GM12801 (cell line): ENCODE measurements around the gene ANKUB1.

Experiments
- TF ChIP-seq, protein P1 (sequence below): IDR thresholded peaks from one replicate; pipeline ENCODE4 v1.5.1; 2011; ENCODE audit warnings: control low read depth; ENCODE audit not compliant: insufficient read length; ENCODE audit errors: extremely low read depth

The ANKUB1 gene

DNA sequence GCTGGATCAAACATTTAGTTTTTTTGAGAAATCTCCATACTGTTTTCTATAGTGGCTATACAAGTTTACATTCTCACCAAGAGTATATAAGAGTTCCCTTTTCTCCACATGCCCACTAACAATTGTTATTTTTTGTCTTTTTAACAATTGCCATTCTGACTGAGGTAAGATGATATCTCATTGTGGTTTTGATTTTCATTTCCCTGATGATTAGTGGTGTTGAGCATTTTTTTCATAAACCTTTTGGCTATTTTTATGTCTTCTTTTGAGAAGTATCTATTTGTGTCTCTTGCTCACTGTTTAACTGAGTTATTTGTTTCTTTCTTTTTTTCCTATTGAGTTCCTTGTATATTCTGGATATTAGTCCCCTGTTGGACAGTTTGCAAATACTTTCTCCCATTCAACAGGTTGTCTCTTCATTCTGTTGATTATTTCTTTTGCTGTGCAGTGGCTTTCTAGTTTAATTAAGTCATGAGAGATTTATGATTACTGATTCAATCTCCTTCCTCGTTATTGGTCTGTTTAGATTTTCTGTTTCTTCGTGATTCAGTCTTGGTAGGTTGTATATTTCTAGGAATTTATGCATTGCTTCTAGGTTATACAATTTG is 13.9 kb upstream of the ANKUB1 start:
- TF ChIP-seq, protein P1, sequence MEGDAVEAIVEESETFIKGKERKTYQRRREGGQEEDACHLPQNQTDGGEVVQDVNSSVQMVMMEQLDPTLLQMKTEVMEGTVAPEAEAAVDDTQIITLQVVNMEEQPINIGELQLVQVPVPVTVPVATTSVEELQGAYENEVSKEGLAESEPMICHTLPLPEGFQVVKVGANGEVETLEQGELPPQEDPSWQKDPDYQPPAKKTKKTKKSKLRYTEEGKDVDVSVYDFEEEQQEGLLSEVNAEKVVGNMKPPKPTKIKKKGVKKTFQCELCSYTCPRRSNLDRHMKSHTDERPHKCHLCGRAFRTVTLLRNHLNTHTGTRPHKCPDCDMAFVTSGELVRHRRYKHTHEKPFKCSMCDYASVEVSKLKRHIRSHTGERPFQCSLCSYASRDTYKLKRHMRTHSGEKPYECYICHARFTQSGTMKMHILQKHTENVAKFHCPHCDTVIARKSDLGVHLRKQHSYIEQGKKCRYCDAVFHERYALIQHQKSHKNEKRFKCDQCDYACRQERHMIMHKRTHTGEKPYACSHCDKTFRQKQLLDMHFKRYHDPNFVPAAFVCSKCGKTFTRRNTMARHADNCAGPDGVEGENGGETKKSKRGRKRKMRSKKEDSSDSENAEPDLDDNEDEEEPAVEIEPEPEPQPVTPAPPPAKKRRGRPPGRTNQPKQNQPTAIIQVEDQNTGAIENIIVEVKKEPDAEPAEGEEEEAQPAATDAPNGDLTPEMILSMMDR, result no peak

DNA sequence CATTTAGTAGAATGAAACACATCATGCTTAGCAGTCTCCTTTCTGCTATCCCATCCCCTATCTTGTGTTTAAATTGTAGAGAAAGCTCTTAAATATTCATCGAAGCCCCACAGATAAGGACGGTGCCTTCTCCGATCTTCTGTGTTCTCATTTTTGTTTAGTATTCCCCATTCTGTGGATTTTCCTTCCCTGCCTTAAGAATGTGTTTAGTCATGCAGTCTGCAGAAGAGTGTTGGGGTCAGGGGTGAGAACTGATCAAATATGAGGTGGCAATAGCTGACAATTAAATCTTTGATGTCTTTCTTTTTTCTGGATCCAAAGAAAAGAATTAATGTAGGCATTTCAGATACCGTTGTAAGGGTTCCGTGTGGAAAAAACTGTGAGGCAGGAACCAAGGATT is 9.3 kb upstream of the ANKUB1 start:
- TF ChIP-seq, protein P1, result no peak

DNA sequence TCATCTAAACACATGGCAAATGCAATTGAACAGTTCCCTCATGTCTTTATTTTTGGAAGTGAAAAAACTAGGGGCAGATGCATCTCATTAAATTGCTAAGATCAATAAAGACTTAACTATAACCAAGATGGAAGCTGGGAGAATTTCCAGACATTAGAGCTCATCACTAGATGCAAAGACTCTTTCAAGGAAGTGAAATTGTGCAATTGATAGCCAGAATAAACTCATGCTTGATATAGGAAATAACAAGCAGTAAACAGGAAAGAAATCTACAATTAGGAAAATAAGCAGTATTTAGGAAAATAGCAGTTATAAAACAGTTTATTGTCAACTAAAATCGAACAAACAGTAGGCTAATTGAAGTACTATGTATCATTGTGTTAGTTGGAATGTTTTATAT is 8.8 kb upstream of the ANKUB1 start:
- TF ChIP-seq, protein P1, result no peak

DNA sequence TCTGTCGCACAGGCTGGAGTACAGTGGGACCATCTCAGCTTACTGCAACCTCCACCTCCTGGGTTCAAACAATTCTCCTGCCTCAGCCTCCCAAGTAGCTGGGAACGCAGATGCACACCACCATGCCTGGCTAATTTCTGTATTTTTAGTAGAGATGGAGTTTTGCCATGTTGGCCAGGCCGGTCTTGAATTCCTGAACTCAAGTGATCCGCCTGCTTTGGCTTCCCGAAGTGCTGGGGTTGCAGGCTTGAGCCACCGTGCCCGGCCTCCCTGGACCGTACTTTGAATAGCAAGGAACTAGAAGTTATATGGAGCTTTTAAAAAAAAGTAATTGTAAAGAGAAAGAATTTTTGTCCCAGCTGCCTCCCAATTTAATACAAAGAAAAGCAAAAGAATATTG is 8.3 kb upstream of the ANKUB1 start:
- TF ChIP-seq, protein P1, result no peak

DNA sequence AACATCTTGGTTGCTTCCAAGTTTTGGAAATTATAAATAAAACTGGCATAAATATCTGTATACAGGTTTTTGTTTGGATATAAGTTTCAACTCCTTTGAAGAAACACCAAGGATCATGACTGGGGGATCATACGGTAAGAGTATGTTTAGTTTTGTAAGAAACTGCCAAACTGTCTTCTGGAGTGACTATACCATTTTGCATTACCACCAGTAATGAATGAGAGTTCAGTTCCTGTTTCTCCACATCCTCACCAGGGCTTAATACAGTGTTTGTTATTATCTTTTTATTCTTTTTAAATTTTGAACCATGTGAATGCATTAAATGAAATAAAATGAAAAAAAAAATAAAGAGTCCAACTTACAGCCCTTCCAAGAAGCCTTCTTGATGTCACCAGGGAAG is 3.7 kb upstream of the ANKUB1 start:
- TF ChIP-seq, protein P1, result no peak

DNA sequence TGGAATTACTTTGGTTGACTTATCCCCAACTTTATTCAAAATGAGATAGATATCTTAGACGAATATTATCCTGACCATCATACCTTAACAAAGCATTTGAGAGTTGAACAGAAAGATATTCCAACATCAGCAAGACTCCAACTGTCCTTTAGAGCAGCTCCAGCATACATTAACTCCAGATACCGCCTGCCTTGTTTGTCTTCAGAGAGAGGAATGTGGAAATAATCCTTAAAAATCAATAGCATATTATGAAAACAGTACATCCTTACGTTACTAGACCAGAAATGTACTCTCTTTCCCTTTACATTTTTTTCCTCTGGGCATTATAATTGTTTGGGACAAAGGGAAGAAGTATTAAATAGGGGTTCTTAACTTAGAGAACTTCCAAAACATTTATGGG is 1.7 kb downstream of the ANKUB1 start:
- TF ChIP-seq, protein P1, result no peak

DNA sequence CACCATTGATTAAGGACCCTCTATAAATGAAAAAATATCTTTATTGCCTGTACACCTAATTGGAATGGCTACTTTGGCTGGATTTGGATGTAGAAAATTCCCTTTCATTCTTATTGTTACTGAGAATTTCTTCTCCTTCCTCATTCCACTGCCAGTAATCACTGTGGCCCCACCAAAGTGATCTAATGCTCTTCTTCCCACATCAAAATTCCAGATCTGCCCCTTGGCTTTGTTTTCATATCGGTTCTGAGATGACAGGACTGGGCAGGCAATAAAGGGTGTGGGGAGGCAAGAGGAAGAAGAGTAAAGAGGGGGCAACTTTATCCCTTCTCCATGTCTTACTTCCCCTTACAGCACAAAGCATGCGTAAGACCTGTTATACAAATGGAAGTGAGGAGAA is 2.1 kb downstream of the ANKUB1 start:
- TF ChIP-seq, protein P1, result no peak

DNA sequence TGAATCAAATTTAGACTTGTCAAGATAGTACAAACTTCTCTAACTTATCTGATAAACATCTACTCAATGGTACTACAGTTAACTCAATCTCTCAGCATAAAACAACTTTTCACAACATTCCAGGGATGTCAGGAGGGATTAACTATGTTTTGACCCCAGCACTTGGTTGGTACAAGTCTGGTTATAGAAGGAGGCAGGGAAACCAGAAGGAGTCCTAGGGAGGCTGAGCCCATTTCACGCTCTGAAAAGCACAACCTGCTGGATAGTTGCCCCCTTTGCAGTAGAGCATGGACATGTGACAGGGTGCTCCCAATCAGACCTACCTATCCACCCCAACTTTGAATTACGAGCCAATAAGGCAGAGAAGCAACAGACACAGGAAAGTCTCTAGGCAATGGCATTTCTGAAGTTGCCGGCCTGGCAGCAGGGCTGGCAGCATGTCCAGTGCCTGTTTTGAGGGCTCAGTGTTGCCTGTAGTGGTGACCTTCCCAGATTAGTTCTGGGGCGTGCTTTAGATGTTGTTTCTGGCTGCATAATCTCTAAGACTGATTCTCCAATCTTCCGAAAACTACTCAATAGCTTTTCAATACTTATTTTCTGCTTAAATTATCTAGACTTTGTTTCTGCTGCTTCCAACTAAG is 8.2 kb downstream of the ANKUB1 start:
- TF ChIP-seq, protein P1, result no peak
